T follicular helper cell (primary cell): ENCODE measurements around the gene RIOK1.
"Not testable (repeated sequence)": the region's sequence is repeated elsewhere in the genome, so short reads cannot be mapped to it uniquely, and the experiment has no call there.

ENCODE experiments used
- DNase-seq: peaks from one replicate; pipeline ENCODE4 v3.0.0-alpha.2; 2020; ENCODE audit warnings: low read depth

The RIOK1 gene

GRCh38 chr6:7441048-7441775 lies 51.6 kb downstream of the RIOK1 start:
- no peak for DNase-seq

DNA sequence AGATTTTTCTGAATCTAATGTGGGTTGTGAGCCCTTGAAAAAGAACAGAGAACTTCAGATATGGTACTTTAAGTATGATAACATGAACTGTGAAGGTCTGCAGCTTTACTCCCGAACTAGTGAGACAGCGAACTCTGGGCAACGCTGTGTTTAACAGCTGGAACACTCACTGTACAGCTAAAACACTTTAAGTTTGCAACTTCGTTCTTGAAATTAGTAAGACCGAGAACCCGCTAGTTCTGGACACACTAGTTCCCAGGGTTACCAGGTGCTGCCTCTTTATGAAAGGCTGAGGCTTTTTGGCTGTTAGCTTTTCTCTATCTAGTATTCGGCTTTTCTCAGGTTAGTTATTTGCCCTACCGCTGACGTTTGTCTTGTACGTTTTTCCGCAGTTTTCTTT lies 52.9 kb downstream of the RIOK1 start:
- DNase-seq, result no peak

GRCh38 chr6:7445101-7445500 lies 55.5 kb downstream of the RIOK1 start:
- DNase-seq, result no peak

DNA sequence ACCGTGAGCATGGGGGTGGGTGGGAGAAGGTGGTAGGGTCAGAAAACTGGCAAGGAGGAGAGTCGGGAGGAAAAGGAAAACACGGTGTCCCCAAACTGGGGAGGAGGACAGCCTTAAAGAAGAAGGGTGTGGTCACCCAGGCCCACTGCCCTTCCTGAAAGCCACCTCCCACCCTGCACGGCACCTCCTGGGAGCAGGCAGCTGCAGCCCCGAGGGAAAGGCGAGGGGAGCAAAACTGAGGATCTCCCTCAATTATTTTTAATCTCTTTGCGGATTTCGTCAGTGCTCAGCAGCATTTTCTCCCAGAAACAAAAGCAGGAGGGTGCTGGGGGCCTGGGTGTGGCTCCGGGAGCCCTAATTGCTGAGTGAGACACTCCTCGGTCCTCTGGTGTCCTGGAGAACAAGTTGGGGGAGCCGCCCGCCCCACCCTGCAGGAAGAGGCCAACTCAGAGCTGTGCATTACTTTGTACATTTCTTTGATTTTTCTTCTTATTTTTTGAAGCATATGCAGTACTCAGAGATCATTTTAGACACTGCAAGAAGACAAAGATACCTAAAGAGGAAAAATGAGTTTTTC lies 56.4 kb downstream of the RIOK1 start:
- no peak for DNase-seq

GRCh38 chr6:7446619-7447325 lies 57.2 kb downstream of the RIOK1 start:
- DNase-seq, result no peak

DNA sequence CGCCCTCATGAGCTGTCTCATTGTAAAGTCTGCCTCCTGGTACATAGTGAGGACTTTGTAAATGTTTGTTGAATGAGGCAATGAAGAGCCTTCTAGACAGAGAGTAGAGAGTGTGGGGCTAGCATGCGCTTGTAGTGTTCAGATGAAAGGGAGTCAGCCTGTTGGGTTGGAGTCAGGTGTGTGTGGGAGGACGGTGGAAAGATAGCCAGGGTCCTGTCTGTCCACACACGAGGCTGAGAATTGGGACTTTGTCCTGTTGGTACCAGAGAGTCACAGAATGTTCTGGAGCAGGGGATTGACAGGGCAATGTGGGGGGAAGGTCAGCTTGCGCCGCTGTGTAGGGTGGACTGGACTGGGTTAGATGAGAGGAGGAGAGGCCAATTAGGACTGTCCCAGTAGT lies 58.6 kb downstream of the RIOK1 start:
- DNase-seq, result no peak

DNA sequence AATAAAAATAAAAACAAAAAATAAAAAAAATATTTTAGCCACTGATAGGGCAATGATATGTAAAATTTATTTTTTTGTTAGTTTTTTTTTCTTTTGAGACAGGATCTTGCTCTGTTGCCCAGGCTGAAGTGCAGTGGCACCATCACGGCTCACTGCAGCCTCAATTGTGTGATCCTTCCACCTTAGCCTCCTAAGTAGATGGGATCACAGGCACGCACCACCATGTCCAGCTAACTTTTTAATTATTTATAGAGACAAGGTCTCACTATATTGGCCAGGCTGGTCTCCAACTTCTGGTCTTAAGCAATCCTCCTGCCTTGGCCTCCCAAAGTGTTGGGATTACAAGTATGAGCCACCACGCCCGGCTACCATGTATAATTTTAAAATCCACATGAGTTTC lies 59.4 kb downstream of the RIOK1 start:
- no peak for DNase-seq

DNA sequence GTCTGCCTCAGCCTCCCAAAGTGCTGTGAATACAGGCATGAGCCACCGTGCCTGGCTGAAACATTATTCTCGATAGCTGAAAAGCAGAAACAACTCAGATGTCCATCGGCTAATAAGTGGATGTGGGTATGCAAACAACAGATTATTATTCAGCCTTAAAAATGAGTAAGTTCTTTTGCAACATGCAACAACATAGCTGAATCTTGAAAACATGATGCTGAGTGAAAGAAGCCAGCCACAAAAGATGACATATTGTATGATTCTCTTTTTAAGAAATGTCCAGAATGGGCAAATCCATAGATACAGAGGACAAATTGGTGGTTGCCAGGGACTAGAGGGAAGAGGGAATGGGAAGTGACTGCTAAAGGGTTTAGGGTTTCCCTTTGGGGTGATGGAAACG lies 61.7 kb downstream of the RIOK1 start:
- DNase-seq, result no peak

GRCh38 chr6:7452898-7453297 lies 63.3 kb downstream of the RIOK1 start:
- no peak for DNase-seq

GRCh38 chr6:7454696-7455358 lies 65.2 kb downstream of the RIOK1 start:
- no peak for DNase-seq

DNA sequence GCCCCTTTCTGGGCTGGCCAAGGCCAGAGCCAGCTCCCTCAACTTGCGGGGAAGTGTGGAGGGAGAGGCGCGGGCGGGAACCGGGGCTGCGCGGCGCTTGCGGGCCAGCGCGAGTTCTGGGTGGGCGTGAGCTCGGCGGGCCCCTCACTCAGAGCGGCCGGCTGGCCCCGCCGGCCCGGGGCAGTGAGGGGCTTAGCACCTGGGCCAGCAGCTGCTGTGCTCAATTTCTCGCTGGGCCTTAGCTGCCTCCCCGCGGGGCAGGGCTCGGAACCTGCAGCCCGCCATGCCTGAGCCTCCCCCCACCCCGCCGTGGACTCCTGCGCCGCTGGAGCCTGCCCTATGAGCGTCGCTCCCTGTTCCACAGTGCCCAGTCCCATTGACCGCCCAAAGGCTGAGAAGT lies 66.7 kb downstream of the RIOK1 start:
- not testable (repeated sequence) for DNase-seq

DNA sequence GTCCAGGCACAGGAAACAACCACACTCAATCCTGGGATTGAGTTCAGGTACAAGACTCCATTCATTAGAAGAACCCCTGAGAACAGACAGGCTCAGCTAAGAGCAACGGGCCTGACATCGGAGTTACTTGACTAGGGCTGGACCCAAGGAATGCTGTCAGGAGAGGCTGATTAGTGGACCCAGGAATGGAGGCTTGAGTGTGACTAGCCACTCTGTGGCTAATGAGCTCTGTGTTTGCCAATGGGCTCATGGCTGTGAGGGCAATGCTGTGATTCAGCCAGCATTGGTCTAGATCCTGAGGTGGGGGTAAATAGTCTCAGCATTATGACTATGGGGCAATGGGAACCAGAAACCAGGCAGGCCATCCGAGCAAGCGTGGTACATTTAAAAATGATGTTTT lies 71.8 kb downstream of the RIOK1 start:
- no peak for DNase-seq

DNA sequence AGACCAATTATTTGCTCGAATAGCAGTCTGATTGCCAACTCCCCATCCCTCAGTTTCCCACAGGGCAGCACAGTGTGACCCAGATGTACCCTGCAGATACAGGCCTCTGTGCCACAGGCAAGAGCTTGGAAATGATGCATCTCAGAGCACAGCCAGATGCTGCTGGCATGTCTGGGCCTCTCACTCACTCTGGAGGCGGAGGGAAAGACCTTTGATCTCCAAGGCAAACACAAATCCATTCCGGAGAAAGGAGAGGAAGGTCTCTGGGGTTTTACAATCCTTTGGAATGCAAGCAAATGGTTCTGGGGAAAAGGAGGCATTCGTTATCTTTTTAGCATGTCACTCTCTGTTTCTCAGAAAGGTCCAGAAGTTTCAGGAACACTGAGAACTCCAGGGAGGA lies 74.2 kb downstream of the RIOK1 start:
- no peak for DNase-seq

GRCh38 chr6:7467007-7467897 lies 77.6 kb downstream of the RIOK1 start:
- DNase-seq, result no peak
